ENCODE data around the gene NBPF20.
"Not testable (repeated sequence)": the region's sequence is repeated elsewhere in the genome, so short reads cannot be mapped to it uniquely, and the experiment has no call there.

The NBPF20 gene, protein sequence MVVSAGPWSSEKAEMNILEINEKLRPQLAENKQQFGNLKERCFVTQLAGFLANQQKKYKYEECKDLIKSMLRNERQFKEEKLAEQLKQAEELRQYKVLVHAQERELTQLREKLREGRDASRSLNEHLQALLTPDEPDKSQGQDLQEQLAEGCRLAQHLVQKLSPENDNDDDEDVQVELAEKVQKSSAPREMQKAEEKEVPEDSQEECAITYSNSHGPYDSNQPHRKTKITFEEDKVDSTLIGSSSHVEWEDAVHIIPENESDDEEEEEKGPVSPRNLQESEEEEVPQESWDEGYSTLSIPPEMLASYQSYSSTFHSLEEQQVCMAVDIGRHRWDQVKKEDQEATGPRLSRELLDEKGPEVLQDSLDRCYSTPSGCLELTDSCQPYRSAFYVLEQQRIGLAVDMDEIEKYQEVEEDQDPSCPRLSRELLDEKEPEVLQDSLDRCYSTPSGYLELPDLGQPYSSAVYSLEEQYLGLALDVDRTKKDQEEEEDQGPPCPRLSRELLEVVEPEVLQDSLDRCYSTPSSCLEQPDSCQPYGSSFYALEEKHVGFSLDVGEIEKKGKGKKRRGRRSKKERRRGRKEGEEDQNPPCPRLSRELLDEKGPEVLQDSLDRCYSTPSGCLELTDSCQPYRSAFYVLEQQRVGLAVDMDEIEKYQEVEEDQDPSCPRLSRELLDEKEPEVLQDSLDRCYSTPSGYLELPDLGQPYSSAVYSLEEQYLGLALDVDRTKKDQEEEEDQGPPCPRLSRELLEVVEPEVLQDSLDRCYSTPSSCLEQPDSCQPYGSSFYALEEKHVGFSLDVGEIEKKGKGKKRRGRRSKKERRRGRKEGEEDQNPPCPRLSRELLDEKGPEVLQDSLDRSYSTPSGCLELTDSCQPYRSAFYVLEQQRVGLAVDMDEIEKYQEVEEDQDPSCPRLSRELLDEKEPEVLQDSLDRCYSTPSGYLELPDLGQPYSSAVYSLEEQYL (N-terminal part only)

DNA sequence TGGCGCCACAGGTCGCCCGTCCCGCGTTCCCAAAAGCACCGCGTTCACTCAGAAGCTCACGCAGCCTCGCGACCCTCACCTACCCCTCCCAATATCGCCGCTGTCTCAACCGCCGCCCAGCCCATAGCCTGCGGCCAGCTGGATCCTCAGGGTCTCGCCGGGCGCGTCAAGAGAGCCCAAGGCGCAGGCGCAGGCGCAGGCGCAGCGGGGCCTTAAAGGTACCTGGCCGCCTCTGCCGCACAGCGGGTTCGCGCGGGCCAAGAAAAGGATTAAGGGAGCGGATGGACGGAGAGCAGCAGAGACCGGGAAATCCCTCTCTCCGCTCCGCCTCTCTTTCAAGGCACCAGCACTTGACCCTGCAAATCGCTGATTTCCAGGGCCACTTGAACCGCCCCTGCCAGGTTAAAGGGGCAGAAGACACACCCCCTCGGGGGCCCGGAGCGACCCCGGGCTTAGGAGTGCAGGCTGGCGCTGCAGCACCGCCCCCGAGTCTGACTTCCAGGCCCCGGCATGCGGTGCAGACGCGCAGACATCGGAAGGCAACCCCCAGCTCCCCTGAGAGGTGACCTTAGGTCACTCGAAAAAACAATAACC, at the start of gene NBPF20:
Gene NBPF20 (minus strand): TSS at position 168 of the 594 bp plus-strand sequence. CDS start 20,331 bp downstream, outside the sequence.
- DNase-seq = peak; percentile 87

DNA sequence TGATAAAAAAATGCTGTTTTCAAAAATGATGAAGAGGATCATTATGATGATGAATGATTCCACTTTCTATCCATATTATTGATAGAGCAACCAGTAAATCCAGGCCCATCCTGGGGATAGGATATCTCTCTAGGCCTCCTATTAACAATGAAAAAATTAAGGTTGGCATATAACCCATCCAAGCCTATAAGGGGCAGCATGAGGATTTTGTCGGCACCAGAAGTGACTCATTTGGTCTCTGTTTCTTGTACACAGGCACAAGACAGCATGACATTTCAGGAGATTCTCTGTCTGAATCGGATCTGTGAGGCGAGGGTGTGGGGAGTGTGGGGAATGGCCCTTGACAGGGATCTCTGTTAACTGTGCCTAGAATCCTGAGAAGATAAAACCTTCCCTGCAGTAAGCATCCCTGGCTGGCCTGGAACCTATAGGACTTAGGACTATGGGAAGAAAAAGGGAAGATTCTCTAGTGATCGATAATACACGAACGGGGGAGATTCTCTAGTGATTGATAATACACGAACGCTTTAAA, 49.5 kb upstream of the NBPF20 start:
- not testable (repeated sequence) for DNase-seq

DNA sequence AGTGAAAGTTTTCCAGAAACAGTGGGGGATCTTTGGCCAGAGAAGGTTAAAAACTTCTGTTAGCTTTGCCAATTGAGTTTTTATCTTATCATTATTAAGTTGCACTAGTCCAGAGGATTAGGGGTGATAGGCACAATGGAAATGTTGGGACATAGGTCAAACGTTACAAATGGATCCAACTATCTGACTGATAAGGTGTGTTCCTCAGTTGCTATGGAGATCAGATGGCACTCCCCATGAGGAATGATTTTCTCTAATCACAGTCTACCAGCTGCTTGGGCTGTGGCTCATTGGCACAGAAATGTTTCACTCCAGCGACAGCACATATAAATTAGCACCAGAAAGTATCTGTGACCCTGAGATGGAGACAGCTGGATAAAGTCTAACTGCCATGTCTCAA, 47.3 kb upstream of the NBPF20 start:
- not testable (repeated sequence) for DNase-seq

DNA sequence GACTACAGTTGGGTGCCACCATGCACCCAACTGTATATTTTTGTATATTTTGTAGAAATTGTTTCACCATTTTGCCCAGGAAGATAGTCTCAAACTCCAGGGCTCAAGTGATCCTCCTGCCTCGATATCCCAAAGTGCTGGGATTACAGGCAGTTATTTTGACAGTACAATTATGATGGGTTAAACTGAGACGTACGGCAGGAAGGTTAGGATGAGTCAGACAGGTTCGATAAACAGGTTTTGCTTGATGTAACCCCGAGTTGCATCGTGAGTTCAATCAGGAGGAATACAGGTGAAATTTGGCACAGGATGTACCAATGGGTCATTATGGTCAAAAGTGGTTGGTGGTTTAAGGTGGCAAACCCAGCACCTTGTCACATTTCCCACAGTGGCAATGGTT, 46.0 kb upstream of the NBPF20 start:
- DNase-seq = not testable (repeated sequence)

DNA sequence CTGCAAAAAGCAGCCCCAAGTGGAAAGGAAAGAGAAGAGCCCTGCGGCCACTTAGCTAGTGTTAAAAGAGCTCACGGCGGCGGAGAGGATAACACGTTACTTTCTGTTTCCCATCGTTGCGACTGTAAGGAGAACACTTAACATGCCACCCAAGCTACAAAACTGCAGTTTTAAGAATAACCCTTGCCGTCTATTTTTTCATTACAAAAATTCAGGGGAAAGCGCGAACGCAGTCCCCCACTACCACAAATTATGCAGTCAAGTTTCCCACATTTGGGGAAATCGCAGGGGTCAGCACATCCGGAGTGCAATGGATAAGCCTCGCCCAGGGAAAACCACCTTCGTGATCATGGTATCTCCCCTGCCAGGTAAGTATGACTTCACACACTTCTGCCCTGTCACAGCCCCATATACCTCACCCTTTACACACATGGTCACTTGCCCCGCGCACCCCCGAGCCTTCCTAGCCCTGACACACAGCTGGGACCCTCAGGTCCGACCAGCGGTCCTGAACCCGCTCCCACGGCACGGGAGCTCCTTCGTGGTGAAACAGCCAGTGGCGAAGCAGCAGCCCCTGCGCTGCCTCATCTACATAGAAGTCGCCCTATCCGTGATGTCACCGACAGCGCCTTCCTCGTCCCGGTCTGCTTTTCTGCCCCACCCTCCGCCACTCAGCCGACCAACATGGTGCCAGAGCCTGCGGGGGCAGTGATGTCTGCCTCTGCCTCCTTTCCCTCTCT, 40.2 kb upstream of the NBPF20 start:
- not testable (repeated sequence) for DNase-seq

DNA sequence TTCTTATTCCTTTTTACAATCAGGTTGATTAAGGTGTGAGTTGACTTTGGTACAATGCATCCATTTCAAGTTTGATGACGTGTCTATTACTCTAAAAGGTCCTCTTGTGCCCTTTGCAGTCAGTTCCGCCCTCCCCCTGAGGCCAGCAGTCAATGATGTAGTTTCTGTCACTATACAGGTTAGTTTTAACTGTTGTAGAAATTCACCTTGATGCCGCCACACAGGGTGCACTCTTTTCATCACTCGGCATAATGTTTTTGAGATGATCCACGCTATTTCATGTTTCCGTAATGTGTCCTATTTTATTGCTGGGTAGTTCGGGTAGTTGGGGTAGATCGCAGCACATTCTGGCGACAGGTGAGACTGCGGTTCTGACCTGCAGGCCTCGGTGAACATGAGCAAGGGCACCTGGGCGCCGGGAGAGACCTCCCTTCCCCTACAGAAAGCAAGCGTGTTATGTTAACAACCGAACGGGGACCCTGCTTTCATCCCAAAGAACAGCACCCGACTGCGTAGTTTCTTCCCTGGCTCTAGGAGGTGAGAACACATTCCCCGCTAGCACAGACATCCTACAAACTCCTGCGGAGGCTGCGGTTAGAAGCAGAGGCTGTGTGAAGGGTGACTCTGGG, 39.4 kb upstream of the NBPF20 start:
- DNase-seq = not testable (repeated sequence)

DNA sequence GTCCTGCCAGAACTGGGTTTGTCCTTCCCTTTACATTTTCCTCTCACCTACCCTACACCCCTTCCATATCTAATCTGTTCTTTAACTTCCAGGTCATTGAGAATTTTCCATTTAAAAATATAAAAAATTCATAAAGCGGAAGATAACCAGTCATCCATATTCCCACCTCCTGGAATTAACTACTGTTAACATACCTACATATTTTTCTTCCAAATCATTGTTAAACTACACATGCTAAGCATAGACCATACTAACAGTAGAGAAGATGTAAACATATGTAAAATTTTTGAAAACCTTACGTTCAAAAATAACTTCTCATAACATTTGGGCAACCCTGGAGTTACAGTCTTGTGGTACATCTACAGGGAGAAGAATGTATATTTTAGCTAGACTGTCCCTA, 38.6 kb upstream of the NBPF20 start:
- DNase-seq = not testable (repeated sequence)

DNA sequence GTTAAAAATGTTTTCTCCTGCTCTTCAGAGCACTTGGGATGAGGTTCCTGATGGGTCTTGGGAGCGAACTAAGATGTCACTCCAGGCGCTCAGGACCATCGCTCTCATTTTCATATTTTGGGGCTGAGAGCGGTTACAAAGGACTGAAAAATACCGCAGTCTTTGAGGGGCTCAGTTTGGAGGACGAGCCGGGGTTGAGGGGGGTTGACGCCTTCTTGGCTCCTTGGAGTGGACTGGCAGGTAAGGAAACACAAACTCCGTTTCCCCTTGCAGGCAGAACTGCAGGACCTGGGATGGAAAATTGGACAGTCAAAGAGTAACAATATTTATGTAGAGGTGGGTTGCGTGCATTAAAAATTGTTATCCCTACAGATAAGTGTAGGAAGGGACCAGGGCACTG, 35.3 kb upstream of the NBPF20 start:
- not testable (repeated sequence) for DNase-seq

DNA sequence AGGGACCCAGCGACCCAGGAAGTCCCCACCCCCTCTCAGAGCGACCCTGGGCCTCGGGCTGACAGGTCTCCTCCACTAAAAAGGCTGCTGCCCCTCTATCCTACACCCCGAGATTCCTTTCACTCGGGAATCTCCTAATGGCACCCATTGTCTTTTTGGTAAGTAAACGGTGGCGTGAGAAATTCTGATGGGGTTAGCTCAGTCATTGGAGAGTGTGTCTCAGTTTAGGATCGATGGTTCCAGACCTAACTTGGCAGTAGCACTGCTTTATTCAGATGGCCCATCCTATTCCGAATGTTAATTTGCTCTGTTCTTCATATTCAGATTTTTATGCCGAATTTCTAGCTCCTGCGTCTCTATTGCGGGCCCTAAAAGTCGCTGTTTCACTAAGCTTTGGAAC, 34.6 kb upstream of the NBPF20 start:
- not testable (repeated sequence) for DNase-seq

DNA sequence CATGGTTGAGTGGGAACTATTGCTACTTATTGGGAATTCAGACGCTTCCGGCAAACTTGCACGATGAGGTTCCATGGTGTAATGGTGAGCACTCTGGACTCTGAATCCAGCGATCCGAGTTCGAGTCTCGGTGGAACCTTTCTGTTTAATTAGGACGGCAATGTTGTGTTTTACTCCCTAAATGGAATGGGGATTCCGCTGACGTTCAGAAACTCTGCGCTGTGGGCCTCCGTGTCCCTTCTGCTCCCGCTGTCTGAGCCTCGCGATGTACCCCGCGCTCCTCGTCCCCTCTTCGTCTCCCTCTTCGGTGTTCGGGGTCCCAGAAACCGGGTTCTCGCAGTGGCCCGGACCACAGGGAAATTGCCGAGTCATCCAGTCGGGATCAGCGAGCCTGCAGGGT, 34.2 kb upstream of the NBPF20 start:
- DNase-seq = not testable (repeated sequence)

DNA sequence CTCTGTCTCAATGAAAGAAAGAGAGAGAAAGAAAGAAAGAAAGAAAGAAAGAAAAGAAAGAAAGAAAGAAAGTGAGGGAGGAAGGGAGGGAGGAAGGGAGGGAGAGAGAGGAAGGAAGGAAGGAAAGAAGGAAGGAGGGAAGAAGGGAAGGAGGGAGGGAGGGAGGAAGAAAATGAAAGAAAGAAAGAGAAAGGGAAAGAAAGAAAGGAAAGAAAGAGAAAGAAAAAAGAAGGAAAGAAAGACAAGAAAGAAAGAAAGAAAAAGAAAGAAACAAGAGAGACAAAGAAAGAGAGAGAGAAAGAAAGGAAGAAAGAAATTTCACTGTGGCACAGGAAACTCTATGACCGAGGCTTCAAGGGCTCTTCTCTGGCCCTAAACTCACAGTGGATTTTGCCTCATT, 33.7 kb upstream of the NBPF20 start:
- not testable (repeated sequence) for DNase-seq

DNA sequence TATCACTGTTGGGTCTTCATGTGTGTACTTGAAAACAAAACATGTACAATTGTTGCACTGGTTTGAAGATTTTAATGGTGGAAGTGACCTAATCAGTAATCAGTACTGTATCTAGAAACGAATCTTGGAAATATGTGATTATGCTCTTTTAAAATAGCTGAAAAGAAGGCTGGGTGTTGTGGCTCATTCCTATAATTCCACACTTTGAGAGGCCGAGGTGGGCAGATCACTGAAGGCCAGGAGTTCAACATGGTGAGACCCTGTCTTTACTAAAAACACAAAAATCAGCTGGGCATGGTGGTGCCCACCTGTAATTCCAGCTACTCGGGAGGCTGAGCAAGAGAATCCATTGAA, 29.4 kb upstream of the NBPF20 start:
- not testable (repeated sequence) for DNase-seq

DNA sequence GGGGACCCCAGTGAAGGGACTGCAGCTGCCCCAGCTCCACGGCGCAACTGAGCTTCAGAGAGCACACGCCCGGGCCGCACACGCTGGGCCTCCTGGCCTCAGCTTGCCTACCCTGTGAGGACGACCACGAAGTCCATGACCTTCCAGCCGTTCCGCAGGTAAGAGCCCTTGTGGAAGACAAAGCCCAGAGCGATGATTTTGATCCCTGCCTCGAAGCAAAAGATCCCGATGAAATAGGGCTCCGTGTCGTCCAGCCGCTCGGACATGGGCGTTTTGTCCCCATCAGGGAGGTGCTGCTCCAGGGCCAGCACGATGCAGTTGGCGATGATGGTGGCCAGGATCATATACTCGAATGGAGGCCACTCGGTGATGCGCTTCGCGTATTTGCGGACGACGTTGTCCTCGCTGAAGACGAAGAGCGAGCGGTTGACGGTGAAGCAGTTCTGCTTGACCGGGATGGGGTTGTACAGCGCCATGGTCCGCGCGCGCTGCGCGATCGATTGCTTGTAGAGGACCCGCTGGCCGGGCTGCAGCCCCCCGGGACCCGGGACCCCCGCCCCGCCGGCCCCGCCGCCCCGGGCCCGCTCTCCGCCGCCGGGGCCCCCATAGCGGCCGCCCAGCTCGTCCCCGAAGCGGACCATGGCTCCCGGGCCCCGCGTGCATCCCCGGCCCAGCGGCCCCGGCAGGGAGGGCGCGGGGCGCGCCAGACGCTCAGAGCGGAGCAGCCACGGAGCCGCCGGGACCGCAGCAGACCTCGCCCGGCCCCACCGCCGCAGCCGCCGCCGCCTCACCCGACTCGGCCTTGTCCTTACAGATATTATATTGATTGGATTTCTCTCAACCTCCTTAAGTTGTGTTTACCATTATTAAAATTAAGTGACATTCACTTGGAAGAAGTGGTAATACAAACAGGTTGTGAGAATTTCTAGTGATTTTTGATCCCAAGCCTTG, 28.7 kb upstream of the NBPF20 start:
- DNase-seq = not testable (repeated sequence)

DNA sequence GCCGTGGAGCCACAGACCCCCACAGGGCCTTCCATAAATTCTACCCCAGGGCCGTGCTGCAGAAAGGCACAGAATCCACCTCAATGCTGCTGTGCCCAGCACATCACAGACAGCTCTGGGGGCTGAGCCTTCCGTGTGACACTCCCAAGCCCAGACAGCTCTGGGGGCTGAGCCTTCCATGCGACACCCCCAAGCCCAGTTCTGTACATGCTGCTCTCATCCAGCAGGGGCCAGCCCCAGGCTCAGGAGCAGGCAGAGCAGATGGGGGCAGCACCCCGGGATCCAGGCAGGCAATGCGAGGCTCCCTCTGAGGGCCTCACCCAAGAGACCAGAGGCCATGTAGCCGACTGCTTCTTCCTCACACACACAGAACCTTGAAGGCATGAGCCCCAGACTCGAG, 27.1 kb upstream of the NBPF20 start:
- not testable (repeated sequence) for DNase-seq

DNA sequence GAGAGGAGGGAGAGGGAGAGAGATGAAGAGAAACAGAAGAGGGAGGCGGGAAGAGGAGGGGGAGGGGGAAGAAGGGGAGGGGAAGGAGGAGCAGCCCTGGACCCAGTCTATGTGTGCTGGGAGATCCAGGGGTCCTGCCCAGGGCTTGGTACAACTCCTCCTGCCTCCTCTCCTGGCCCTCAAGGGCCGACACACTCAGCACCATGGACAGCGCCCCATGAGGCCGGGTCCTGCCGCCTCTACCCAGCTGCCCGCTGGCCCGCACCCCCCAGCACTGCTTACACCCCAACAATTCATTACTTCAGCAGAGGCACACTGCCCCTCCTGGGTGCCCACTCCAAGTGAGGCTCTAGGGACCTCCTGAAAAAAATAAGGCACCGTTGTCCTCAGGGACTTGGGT, 26.5 kb upstream of the NBPF20 start:
- DNase-seq = peak; percentile 62

DNA sequence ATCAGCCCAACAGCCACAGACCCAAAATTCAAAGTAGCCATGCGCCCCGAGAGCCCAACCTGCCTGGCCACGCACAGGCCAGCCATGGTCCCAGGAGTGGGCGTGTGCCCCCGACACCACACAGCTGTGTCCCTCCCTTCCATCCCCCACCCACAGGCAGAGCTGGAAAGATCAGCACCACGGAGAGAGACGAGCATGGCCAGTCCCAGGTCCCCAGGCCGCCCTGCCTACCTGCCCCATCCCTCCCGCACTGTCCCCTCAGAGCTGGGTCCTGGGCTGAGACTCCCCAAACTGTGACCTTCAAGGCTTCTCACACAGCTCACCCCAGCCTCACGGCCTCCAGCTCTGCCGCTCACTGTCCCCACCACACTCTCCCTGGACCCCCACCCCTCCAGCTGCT, 19.8 kb upstream of the NBPF20 start:
- not testable (repeated sequence) for DNase-seq

DNA sequence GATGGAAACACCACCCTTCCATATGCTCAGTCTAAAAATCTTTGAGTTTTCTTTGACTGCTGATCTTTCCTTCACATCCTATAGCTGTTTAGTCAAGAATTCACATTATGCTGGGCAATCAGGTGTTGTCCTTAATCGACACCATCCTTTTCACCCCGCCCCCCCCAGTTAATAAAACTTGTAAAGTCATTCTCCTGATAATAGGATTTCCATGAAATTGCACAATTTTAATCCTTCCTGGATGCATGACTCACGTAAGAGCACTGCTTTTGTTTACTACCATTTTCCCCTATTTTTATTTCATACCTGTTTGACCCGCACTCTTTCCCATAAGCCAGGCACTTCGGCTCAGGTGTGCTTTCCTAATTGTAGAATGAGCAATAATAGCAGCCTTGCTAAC, 16.9 kb upstream of the NBPF20 start:
- DNase-seq = not testable (repeated sequence)

DNA sequence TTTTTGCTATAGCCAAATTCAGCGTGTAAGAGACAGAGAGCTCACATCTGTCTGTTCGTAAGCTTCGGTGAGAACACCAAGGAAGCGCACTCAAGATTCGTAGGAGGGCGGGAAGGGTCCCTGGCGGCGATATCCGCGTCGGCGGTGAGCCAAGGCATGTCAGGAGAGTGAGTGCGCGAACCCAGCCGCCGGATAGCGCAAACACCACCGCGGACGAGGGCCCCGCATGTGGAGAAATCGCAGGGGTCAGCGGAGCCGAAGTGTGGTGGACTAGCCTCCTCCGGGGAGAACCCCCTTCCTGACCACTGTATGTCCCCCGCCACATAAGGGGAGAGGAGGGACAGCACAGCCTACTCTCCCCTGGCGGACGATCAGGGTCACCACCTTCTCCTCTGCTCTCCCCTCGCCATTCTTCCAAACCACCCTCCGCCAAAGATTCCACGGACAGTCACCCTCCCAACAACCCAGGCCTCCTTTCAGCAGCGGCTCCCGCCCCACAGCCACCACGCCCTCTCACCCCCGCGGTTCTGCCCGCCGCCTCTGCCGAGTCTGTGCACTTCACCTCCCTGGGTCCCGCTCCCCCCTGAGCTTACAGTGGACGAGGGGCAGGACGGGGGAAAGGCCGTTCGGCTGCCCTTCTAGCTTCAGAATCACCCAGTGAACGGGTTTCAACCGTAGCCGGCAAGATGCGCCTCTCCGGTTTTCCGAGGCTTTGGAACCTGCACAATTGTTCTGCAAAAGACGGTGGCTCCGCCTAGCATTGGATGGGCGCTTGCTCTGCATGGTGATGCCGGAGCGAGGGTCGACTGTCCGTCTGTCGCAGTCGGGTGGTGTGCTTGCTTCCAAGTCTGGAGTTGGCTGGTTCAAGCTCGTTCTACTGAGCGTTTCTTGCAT, 6.2 kb upstream of the NBPF20 start:
- DNase-seq = not testable (repeated sequence)

DNA sequence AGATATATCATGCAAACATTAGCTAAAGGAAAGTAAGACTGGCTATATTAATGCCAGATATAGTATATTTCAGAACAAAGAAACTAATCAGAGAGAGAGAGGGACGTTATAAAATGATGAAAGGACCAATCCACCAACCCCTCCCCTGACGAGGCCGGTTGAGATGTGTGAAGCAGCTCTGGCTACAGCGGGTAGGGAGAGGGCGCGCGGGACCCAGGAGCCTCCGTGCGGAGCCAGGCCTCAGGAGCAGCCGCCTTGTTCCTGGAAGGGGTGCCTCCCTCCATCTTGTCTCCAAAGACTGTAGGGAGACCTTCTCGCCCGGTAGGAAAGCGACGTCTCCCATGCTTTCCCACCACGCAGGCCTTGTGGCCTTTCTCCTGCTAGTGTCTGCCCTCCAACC, 5.4 kb upstream of the NBPF20 start:
- not testable (repeated sequence) for DNase-seq
